ENCODE results near the gene MARCHF3. TPM values are rescaled to one million over a fixed set of nuclear protein-coding genes. Genes with fewer than 3 reads are reported as not detected.
"Not testable (repeated sequence)": the region's sequence is repeated elsewhere in the genome, so short reads cannot be mapped to it uniquely, and the experiment has no call there.

MARCHF3 gene
- total and polyA plus RNA-seq, 10 of the 15 experiments (the other 5 are each of a cell fraction or from before 2014, with no cell fraction given), result 3.6 to 24.1 (median 11.3) TPM

GRCh38 chr5:127053551-127053950, 23.2 kb upstream of the MARCHF3 start:
- H4K20me1 ChIP-seq (ENCODE audit: control insufficient read depth, insufficient read depth); POLR2A ChIA-PET; FAIRE-seq; H3K4me3 ChIP-seq; H3K4me1 ChIP-seq (ENCODE audit: control insufficient read depth, insufficient read depth, low read length); RAD21 ChIA-PET (ENCODE audit: unreplicated experiment); H3K27me3 ChIP-seq (replicated peaks in 1 of 2; ENCODE audit: control insufficient read depth in 2 of 2, insufficient read depth in 2 of 2, low read length in 1 of 2); H3K79me2 ChIP-seq (ENCODE audit: control insufficient read depth, insufficient read depth, low read length); H2AFZ ChIP-seq (ENCODE audit: control insufficient read depth, low read depth, low read length); H3K9me3 ChIP-seq (replicated peaks; ENCODE audit: control insufficient read depth, insufficient read depth, low read length); BruUV-seq (replicated peaks); SMC1A ChIA-PET (ENCODE audit: uncharacterized antibody, unreplicated experiment); H3K36me3 ChIP-seq (ENCODE audit: control insufficient read depth in 2 of 2, insufficient read depth in 2 of 2, low read length in 1 of 2); H3K4me2 ChIP-seq (ENCODE audit: control insufficient read depth, insufficient read depth); CTCF ChIA-PET; ATAC-seq; H3K27ac ChIP-seq (ENCODE audit: control insufficient read depth, insufficient read depth); in situ Hi-C loops (cut with MboI); H3K9ac ChIP-seq (ENCODE audit: control insufficient read depth, insufficient read depth, low read length); intact Hi-C loops (cut with micrococcal nuclease; ENCODE audit: unreplicated experiment); DNase-seq (ENCODE audit: low read depth, low spot score): not testable (repeated sequence)
- 88% methylated on average over 6 of the region's 6 CpGs for WGBS (ENCODE audit: insufficient coverage, insufficient replicate concordance, low lambda C conversion rate, missing lambda C conversion rate)

- POLR2A ChIA-PET, result no interaction called here
- CTCF ChIA-PET, result no interaction called here
- no peaks in the 10 kb centered on the region for H4K20me1 ChIP-seq (ENCODE audit: control insufficient read depth, insufficient read depth)
- H3K9ac ChIP-seq (ENCODE audit: control insufficient read depth, insufficient read depth, low read length), result no peak overlapping the region
- in situ Hi-C loops (cut with MboI) (no loop called here), intact Hi-C loops (cut with micrococcal nuclease; ENCODE audit: unreplicated experiment) (no loop called here)
- FAIRE-seq (no peak), DNase-seq (ENCODE audit: low read depth, low spot score) (no peak), ATAC-seq (no peak)
- no peak overlapping the region for H3K27ac ChIP-seq (ENCODE audit: control insufficient read depth, insufficient read depth)
- TF ChIP-seq NR2C1 (IDR thresholded peaks at IDR 0.05) (no peak), IKZF2 (IDR thresholded peaks at IDR 0.05) (no peak), PAX5 (IDR thresholded peaks at IDR 0.05; ENCODE audit: borderline replicate concordance, low read depth, low read length) (no peak), NFYA (IDR thresholded peaks at IDR 0.05; ENCODE audit: borderline replicate concordance, low read depth, low read length) (no peak), FOXM1 (IDR thresholded peaks at IDR 0.05; ENCODE audit: low read depth, low read length) (no peak), MEF2A (IDR thresholded peaks at IDR 0.05; ENCODE audit: insufficient read depth, low read depth, low read length) (no peak), CEBPB (IDR thresholded peaks at IDR 0.05; ENCODE audit: borderline replicate concordance in 1 of 2, low read depth in 2 of 2, low read length in 2 of 2) (no peak), NR2C2 (IDR thresholded peaks at IDR 0.05; ENCODE audit: borderline replicate concordance, control insufficient read depth, insufficient read length, low read depth) (no peak), RAD51 (IDR thresholded peaks at IDR 0.05) (no peak), E2F8 (IDR thresholded peaks at IDR 0.05; ENCODE audit: low read depth, partially characterized antibody) (no peak), CBX3 (IDR thresholded peaks at IDR 0.05; ENCODE audit: borderline replicate concordance, low read depth) (no peak), TAF1 (IDR thresholded peaks at IDR 0.05; ENCODE audit: borderline replicate concordance, low read depth, low read length) (no peak), MTA3 (IDR thresholded peaks at IDR 0.05; ENCODE audit: borderline replicate concordance, low read length) (no peak), EED (IDR thresholded peaks at IDR 0.05; ENCODE audit: low read depth) (no peak), HDGF (IDR thresholded peaks at IDR 0.05) (no peak)
- no peaks in the 10 kb centered on the region for H3K79me2 ChIP-seq (ENCODE audit: control insufficient read depth, insufficient read depth, low read length)
- no peak overlapping the region for H2AFZ ChIP-seq (ENCODE audit: control insufficient read depth, low read depth, low read length)
- no peaks in the 10 kb centered on the region; a peak in 1 of 4 replicates for H3K36me3 ChIP-seq (ENCODE audit: control insufficient read depth in 2 of 2, insufficient read depth in 2 of 2, low read length in 1 of 2)
- no peaks in the 10 kb centered on the region for H3K27me3 ChIP-seq (replicated peaks in 1 of 2; ENCODE audit: control insufficient read depth in 2 of 2, insufficient read depth in 2 of 2, low read length in 1 of 2)
- H3K4me3 ChIP-seq, result no peak overlapping the region
- 90% methylated on average over 3 of the region's 3 CpGs for WGBS (ENCODE audit: insufficient coverage, insufficient replicate concordance, low lambda C conversion rate, missing lambda C conversion rate)
- H3K4me1 ChIP-seq (ENCODE audit: control insufficient read depth, insufficient read depth, low read length), result no peaks in the 10 kb centered on the region
- SMC1A ChIA-PET (ENCODE audit: uncharacterized antibody, unreplicated experiment), result no interaction called here
- RAD21 ChIA-PET (ENCODE audit: unreplicated experiment), result no interaction called here
- no peaks in the 10 kb centered on the region; the same call in 1 of the 3 replicates for H3K9me3 ChIP-seq (replicated peaks; ENCODE audit: control insufficient read depth, insufficient read depth, low read length)
- no peak overlapping the region for H3K4me2 ChIP-seq (ENCODE audit: control insufficient read depth, insufficient read depth)
- no TSS peak for BruUV-seq (replicated peaks)
These were observed 22.7 kb upstream of the MARCHF3 start for GRCh38 chr5:127053049-127053448.

Measured in GM12878 (cell line).